HL-60 (cell line): ENCODE data around the gene ATP9B.

ENCODE experiments used
- DNase-seq, 2 experiments: peaks; one replicate each; pipeline ENCODE4 v3.0.0-alpha.2; 2010 to 2020; ENCODE audit warnings: low read depth in 1 of 2, low spot score in 1 of 2
- H3K27ac ChIP-seq: fragments of 250-450 bp; sonication (Bioruptor Pico); replicated peaks from 2 replicates; pipeline ENCODE4 v1.5.1; 2020; ENCODE audit warnings: mild to moderate bottlenecking, moderate library complexity
- H3K27me3 ChIP-seq: fragments of 250-450 bp; sonication (Bioruptor Pico); 2 replicates; pipeline ENCODE4 v1.5.1; 2021; ENCODE audit warnings: mild to moderate bottlenecking, moderate library complexity; ENCODE audit not compliant: insufficient read depth, poor library complexity, severe bottlenecking
- H3K4me3 ChIP-seq: replicated peaks from 2 replicates; pipeline ENCODE4 v1.5.1; 2011; ENCODE audit warnings: mild to moderate bottlenecking, control low read depth, low read length; ENCODE audit not compliant: insufficient read depth
- GABPA ChIP-seq: IDR thresholded peaks from 2 replicates; pipeline ENCODE4 v1.6.1; 2012; ENCODE audit warnings: low read depth
- POLR2AphosphoS5 ChIP-seq: IDR thresholded peaks from 2 replicates; pipeline ENCODE4 v1.6.1; 2012; ENCODE audit warnings: low read depth
- SPI1 ChIP-seq: IDR thresholded peaks from 2 replicates; pipeline ENCODE4 v1.6.1; 2012; ENCODE audit warnings: low read depth, mild to moderate bottlenecking, borderline replicate concordance
- TF ChIP-seq, protein P1 (sequence below): IDR thresholded peaks from 2 replicates; pipeline ENCODE4 v1.6.1; 2012; ENCODE audit warnings: low read depth; ENCODE audit not compliant: insufficient replicate concordance
- TF ChIP-seq, protein P2 (sequence below): IDR thresholded peaks from one replicate; pipeline ENCODE4 v1.5.1; 2011; ENCODE audit warnings: low read length, control low read depth, inconsistent platforms; ENCODE audit not compliant: insufficient read depth

The ATP9B gene

DNA sequence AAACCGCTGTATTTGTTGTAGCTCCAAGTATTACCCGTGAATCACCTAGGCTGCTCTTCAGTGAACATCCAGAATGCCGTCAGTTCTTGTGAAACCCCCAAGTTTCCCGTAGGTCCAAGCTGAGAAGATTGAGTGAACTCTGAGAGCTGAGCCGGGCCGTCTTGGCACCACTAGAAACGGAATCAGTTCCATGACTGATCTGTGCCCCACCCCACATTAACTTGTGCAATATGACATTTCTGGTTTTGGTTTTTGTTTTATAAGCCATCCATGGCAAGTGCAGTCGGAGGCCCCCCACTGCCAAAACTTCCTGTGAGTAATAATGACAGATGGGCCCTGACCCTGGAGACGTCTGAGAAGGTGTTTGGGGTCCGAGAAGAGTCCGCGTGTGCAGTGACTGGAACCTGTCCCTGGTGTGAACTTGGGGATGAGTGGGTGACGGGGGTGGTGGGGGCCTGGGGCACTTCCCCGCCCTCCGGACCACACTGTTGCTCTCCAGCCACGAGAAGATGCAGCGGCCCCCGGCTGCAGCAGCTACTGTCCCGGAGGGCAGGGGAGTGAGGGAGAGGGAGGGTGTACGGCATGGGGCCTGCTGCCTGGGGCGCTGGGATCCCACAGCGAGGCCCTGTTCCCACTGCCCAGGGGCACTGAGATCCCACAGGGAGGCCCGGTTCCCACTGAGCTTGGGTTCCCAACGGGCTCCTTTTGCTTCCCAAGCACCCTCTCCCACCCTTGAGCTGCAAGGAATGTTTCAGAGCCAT, 353.0 kb downstream of the ATP9B start:
- DNase-seq = no peak
- H3K27me3 ChIP-seq = no peaks in the 10 kb centered on the region
- no peak overlapping the region for H3K4me3 ChIP-seq
- TF ChIP-seq, protein P1, sequence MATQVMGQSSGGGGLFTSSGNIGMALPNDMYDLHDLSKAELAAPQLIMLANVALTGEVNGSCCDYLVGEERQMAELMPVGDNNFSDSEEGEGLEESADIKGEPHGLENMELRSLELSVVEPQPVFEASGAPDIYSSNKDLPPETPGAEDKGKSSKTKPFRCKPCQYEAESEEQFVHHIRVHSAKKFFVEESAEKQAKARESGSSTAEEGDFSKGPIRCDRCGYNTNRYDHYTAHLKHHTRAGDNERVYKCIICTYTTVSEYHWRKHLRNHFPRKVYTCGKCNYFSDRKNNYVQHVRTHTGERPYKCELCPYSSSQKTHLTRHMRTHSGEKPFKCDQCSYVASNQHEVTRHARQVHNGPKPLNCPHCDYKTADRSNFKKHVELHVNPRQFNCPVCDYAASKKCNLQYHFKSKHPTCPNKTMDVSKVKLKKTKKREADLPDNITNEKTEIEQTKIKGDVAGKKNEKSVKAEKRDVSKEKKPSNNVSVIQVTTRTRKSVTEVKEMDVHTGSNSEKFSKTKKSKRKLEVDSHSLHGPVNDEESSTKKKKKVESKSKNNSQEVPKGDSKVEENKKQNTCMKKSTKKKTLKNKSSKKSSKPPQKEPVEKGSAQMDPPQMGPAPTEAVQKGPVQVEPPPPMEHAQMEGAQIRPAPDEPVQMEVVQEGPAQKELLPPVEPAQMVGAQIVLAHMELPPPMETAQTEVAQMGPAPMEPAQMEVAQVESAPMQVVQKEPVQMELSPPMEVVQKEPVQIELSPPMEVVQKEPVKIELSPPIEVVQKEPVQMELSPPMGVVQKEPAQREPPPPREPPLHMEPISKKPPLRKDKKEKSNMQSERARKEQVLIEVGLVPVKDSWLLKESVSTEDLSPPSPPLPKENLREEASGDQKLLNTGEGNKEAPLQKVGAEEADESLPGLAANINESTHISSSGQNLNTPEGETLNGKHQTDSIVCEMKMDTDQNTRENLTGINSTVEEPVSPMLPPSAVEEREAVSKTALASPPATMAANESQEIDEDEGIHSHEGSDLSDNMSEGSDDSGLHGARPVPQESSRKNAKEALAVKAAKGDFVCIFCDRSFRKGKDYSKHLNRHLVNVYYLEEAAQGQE = no peak
- TF ChIP-seq SPI1 = no peak
- H3K27ac ChIP-seq = no peak overlapping the region

DNA sequence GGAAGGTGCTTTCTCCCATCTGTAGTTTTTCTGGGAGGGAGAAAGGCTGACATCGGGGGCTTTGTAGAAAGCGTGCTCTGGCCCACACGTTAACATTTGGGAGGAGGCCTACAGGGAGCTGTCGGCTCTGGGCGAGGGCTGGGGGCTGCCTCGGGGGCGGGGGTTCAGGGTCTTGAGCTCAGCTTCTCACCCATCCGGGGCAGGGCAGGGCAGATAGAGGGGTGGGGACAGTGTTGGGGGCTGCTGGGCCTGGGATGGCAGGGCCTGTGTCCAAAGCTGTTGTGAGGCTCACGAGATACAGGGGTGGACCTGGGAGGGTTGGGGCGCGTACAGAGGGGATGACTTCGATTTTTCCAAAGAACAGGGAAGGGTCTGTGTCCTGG, 353.6 kb downstream of the ATP9B start:
- H3K4me3 ChIP-seq = no peak overlapping the region
- no peak for DNase-seq
- TF ChIP-seq, protein P1 = no peak
- TF ChIP-seq, protein P2, sequence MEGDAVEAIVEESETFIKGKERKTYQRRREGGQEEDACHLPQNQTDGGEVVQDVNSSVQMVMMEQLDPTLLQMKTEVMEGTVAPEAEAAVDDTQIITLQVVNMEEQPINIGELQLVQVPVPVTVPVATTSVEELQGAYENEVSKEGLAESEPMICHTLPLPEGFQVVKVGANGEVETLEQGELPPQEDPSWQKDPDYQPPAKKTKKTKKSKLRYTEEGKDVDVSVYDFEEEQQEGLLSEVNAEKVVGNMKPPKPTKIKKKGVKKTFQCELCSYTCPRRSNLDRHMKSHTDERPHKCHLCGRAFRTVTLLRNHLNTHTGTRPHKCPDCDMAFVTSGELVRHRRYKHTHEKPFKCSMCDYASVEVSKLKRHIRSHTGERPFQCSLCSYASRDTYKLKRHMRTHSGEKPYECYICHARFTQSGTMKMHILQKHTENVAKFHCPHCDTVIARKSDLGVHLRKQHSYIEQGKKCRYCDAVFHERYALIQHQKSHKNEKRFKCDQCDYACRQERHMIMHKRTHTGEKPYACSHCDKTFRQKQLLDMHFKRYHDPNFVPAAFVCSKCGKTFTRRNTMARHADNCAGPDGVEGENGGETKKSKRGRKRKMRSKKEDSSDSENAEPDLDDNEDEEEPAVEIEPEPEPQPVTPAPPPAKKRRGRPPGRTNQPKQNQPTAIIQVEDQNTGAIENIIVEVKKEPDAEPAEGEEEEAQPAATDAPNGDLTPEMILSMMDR = no peak
- TF ChIP-seq SPI1 = no peak
- no peak for TF ChIP-seq POLR2AphosphoS5
- TF ChIP-seq GABPA = no peak
- H3K27me3 ChIP-seq = no peaks in the 10 kb centered on the region
- no peak overlapping the region for H3K27ac ChIP-seq

DNA sequence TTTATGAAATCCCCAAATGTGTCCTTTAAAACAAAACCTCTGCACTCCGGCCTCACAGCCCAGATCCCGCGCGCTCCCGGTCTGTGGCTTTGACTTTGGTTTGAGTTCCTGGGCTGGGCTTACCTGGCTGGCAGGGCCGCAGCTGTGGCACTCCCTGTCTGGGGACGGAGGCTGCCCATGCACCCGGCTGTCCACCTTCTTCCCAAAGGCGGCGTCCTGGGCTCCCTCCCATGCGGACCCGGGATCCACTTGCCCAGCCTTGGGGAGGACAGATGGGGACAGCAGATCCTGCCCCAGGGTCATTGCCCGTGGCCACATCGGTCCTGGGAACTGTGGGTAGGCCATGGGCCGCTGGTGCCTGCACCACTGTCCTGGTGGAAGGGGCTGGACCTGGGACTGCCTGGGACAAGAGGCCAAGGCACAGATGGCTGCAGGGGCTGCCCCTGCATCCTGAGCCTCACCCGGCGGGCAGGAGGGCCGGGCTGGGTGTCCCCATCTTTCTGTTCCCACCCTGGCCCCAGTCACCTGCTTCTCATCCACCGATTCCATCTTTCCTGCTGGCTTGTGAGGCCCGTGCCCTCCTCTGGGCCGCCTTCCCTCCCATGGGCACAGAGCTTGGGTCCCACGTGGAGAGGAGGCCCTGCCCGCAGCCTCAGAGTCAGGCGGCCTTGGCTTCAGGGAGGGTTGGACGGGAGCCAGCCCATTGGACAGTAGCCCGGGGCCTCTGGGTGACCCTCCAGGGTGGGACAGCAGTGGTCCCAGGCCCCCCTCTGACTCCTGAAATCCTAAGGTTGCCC, 354.2 kb downstream of the ATP9B start:
- DNase-seq = no peak
- Histone ChIP-seq H3K27me3 (no peaks in the 10 kb centered on the region), H3K4me3 (no peak overlapping the region), H3K27ac (no peak overlapping the region)
- TF ChIP-seq, protein P1 = no peak
- TF ChIP-seq SPI1 = no peak
- TF ChIP-seq, protein P2 = no peak
- no peak for TF ChIP-seq POLR2AphosphoS5
- no peak for TF ChIP-seq GABPA
